ENCODE results near the gene PARP8.
"Not testable (repeated sequence)": the region's sequence is repeated elsewhere in the genome, so short reads cannot be mapped to it uniquely, and the experiment has no call there.

Gene PARP8

GRCh38 chr5:50666261-50667022 is at the start of gene PARP8:
Gene PARP8 (plus strand): TSS chr5:50666637. CDS start chr5:50667096, 459 bp downstream.
- peak in 1 of 3 donors; percentile 36 for DNase-seq (ENCODE audit: low read depth in 3 of 3)

GRCh38 chr5:50623666-50624065 is 42.8 kb upstream of the PARP8 start:
- DNase-seq (ENCODE audit: low read depth in 3 of 3), result no peak

- not testable (repeated sequence) for DNase-seq (ENCODE audit: low read depth in 3 of 3)
These were observed 31.6 kb upstream of the PARP8 start for GRCh38 chr5:50634866-50635265.

- not testable (repeated sequence) for DNase-seq (ENCODE audit: low read depth in 3 of 3)
These were observed 28.9 kb upstream of the PARP8 start for GRCh38 chr5:50637576-50637975.

GRCh38 chr5:50646591-50646990 is 19.8 kb upstream of the PARP8 start:
- DNase-seq (ENCODE audit: low read depth in 3 of 3), result no peak

- no peak for DNase-seq (ENCODE audit: low read depth in 3 of 3)
These were observed 18.7 kb upstream of the PARP8 start for GRCh38 chr5:50647726-50648125.

- DNase-seq (ENCODE audit: low read depth in 3 of 3), result no peak
These were observed 12.5 kb upstream of the PARP8 start for GRCh38 chr5:50653946-50654345.

GRCh38 chr5:50655067-50655809 is 11.2 kb upstream of the PARP8 start:
- DNase-seq (ENCODE audit: low read depth in 3 of 3), result no peak

- DNase-seq (ENCODE audit: low read depth in 3 of 3), result no peak
These were observed 10.6 kb upstream of the PARP8 start for GRCh38 chr5:50655810-50656205.

- no peak for DNase-seq (ENCODE audit: low read depth in 3 of 3)
These were observed 9.4 kb upstream of the PARP8 start for GRCh38 chr5:50657044-50657443.

- no peak for DNase-seq (ENCODE audit: low read depth in 3 of 3)
These were observed 8.2 kb upstream of the PARP8 start for GRCh38 chr5:50658246-50658645.

- no peak for DNase-seq (ENCODE audit: low read depth in 3 of 3)
These were observed 2.8 kb upstream of the PARP8 start for GRCh38 chr5:50663636-50664035.

- no peak for DNase-seq (ENCODE audit: low read depth in 3 of 3)
These were observed 1.3 kb upstream of the PARP8 start for GRCh38 chr5:50665091-50665490.

GRCh38 chr5:50665761-50666202 is 655 bp upstream of the PARP8 start:
- DNase-seq (ENCODE audit: low read depth in 3 of 3), result peak in 1 of 3 donors; percentile 16

GRCh38 chr5:50667023-50667652 is 701 bp downstream of the PARP8 start:
- DNase-seq (ENCODE audit: low read depth in 3 of 3), result peak in 1 of 3 donors; percentile 39

- DNase-seq (ENCODE audit: low read depth in 3 of 3), result peak; percentile 67 to 81 (median 71)
These were observed 1.5 kb downstream of the PARP8 start for GRCh38 chr5:50667653-50668595.

- not testable (repeated sequence) for DNase-seq (ENCODE audit: low read depth in 3 of 3)
These were observed 2.2 kb downstream of the PARP8 start for GRCh38 chr5:50668636-50669035.

GRCh38 chr5:50672663-50673062 is 6.2 kb downstream of the PARP8 start:
- no peak for DNase-seq (ENCODE audit: low read depth in 3 of 3)

- DNase-seq (ENCODE audit: low read depth in 3 of 3), result not testable (repeated sequence)
These were observed 7.0 kb downstream of the PARP8 start for GRCh38 chr5:50673444-50673843.

GRCh38 chr5:50675385-50675784 is 8.9 kb downstream of the PARP8 start:
- DNase-seq (ENCODE audit: low read depth in 3 of 3), result no peak

GRCh38 chr5:50679554-50679953 is 13.1 kb downstream of the PARP8 start:
- not testable (repeated sequence) for DNase-seq (ENCODE audit: low read depth in 3 of 3)

Data from stimulated activated CD4-positive, alpha-beta T cell treated with anti-CD3 and anti-CD28 coated beads, TNF-alpha, amount 100 ng/mL, for 48 hours (primary cell).